ENCODE measurements around the gene PRDX4. TPM values are rescaled to one million over a fixed set of nuclear protein-coding genes. Genes with fewer than 3 reads are reported as not detected.

The PRDX4 gene
- polyA plus RNA-seq, 1 donor (not counting 4 experiments of a cell fraction or from before 2014, with no cell fraction given), result 101 TPM

DNA sequence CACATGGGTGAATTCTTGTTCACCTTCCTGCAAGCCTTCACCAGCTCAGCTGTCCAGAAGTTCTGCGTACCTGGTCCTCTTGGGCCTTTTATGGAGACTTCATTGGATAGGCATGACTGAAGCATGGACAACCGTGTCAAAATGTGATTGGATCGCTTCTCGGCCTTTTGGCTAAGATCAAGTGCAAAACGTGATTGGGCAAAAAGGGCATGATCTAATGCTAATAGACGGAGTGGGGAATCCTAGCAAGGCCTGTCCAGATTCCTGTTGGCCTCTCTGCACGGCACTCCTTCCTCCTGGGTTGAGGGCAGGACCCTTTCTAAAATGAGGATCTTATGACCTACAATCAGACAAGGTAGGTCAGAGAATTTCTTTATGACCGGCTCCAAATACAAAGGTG lies 24.9 kb downstream of the PRDX4 start:
- Histone ChIP-seq H2AFZ (ENCODE audit: control insufficient read depth, low read length) (no peak overlapping the region), H4K20me1 (ENCODE audit: control insufficient read depth, extremely low read depth, insufficient read depth, low read length) (no peaks in the 10 kb centered on the region), H3K27ac (ENCODE audit: control insufficient read depth, insufficient read depth, low read length) (no peak overlapping the region), H3K9ac (ENCODE audit: control insufficient read depth, extremely low read depth, insufficient read depth, low read length) (no peak overlapping the region), H3K79me2 (ENCODE audit: control insufficient read depth, insufficient read depth, low read length) (no peaks in the 10 kb centered on the region), H3K36me3 (ENCODE audit: control insufficient read depth in 2 of 2, extremely low read depth in 1 of 2, insufficient read depth in 2 of 2, low read length in 2 of 2) (no peaks in the 10 kb centered on the region), H3K4me1 (ENCODE audit: control insufficient read depth, extremely low read depth, insufficient read depth, low read length) (no peaks in the 10 kb centered on the region), H3K27me3 (ENCODE audit: control insufficient read depth, extremely low read depth, insufficient read depth, low read length) (no peaks in the 10 kb centered on the region), H3K4me2 (ENCODE audit: control insufficient read depth, extremely low read depth, insufficient read depth, low read depth, low read length) (no peak overlapping the region), H3K9me3 (ENCODE audit: control insufficient read depth, low read depth, low read length) (no peaks in the 10 kb centered on the region), H3K9me1 (ENCODE audit: control insufficient read depth, extremely low read depth, insufficient read depth, low read length) (no peaks in the 10 kb centered on the region), H3K4me3 (ENCODE audit: control insufficient read depth in 2 of 3, extremely low read depth in 1 of 3, insufficient read depth in 2 of 3, low read depth in 1 of 3, low read length in 3 of 3) (no peak overlapping the region)
- FAIRE-seq (no peak), DNase-seq (ENCODE audit: low read depth, low spot score) (no peak)
- dilution Hi-C loops (cut with MboI; ENCODE audit: extremely low pct_ligation_motif_present, low sequenced_read_pairs), result no loop called here
- no peak for TF ChIP-seq EZH2 (IDR thresholded peaks at IDR 0.05; ENCODE audit: low read length)
- TF ChIP-seq, protein P1, sequence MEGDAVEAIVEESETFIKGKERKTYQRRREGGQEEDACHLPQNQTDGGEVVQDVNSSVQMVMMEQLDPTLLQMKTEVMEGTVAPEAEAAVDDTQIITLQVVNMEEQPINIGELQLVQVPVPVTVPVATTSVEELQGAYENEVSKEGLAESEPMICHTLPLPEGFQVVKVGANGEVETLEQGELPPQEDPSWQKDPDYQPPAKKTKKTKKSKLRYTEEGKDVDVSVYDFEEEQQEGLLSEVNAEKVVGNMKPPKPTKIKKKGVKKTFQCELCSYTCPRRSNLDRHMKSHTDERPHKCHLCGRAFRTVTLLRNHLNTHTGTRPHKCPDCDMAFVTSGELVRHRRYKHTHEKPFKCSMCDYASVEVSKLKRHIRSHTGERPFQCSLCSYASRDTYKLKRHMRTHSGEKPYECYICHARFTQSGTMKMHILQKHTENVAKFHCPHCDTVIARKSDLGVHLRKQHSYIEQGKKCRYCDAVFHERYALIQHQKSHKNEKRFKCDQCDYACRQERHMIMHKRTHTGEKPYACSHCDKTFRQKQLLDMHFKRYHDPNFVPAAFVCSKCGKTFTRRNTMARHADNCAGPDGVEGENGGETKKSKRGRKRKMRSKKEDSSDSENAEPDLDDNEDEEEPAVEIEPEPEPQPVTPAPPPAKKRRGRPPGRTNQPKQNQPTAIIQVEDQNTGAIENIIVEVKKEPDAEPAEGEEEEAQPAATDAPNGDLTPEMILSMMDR (optimal IDR thresholded peaks at IDR 0.05 in 1 of 3, IDR thresholded peaks at IDR 0.05 in 1 of 3, conservative IDR thresholded peaks at IDR 0.05 in 1 of 3; ENCODE audit: extremely low read depth in 1 of 3, insufficient read depth in 2 of 3, low read length in 3 of 3), result no peak

DNA sequence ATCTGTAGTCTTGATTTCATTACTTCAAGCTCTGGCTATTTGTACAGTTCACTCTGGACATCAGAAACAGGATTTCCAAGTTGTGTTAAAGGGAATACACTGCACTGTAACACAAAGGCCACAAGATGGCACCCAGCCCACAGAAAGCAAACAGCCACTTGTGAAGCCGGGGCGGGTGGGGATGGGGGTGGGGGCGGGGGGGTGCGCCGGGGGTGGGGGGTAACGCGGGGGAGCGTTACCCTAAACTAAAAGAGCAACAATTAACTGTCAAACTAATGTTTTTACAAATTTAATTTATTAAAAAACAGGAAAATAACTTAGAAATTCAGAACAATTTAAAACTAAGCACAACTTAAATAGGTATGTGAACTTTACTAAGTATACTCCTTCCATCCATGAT lies 27.3 kb downstream of the PRDX4 start:
- Histone ChIP-seq H4K20me1 (ENCODE audit: control insufficient read depth, extremely low read depth, insufficient read depth, low read length) (no peaks in the 10 kb centered on the region), H3K9me3 (ENCODE audit: control insufficient read depth, low read depth, low read length) (no peaks in the 10 kb centered on the region), H3K4me2 (ENCODE audit: control insufficient read depth, extremely low read depth, insufficient read depth, low read depth, low read length) (no peak overlapping the region), H3K4me3 (ENCODE audit: control insufficient read depth in 2 of 3, extremely low read depth in 1 of 3, insufficient read depth in 2 of 3, low read depth in 1 of 3, low read length in 3 of 3) (no peak overlapping the region), H2AFZ (ENCODE audit: control insufficient read depth, low read length) (no peak overlapping the region), H3K36me3 (ENCODE audit: control insufficient read depth in 2 of 2, extremely low read depth in 1 of 2, insufficient read depth in 2 of 2, low read length in 2 of 2) (no peaks in the 10 kb centered on the region), H3K79me2 (ENCODE audit: control insufficient read depth, insufficient read depth, low read length) (no peaks in the 10 kb centered on the region), H3K27me3 (ENCODE audit: control insufficient read depth, extremely low read depth, insufficient read depth, low read length) (no peaks in the 10 kb centered on the region), H3K27ac (ENCODE audit: control insufficient read depth, insufficient read depth, low read length) (no peak overlapping the region), H3K4me1 (ENCODE audit: control insufficient read depth, extremely low read depth, insufficient read depth, low read length) (no peaks in the 10 kb centered on the region), H3K9ac (ENCODE audit: control insufficient read depth, extremely low read depth, insufficient read depth, low read length) (no peak overlapping the region), H3K9me1 (ENCODE audit: control insufficient read depth, extremely low read depth, insufficient read depth, low read length) (no peaks in the 10 kb centered on the region)
- TF ChIP-seq, protein P1 (optimal IDR thresholded peaks at IDR 0.05 in 1 of 3, IDR thresholded peaks at IDR 0.05 in 1 of 3, conservative IDR thresholded peaks at IDR 0.05 in 1 of 3; ENCODE audit: extremely low read depth in 1 of 3, insufficient read depth in 2 of 3, low read length in 3 of 3), result peak; percentile 35 to 65 (median 45)
- TF ChIP-seq EZH2 (IDR thresholded peaks at IDR 0.05; ENCODE audit: low read length), result no peak
- dilution Hi-C loops (cut with MboI; ENCODE audit: extremely low pct_ligation_motif_present, low sequenced_read_pairs), result no loop called here
- FAIRE-seq (no peak), DNase-seq (ENCODE audit: low read depth, low spot score) (no peak)

All from keratinocyte (primary cell).